Measurements from ENCODE around the gene STAT3. TPM values are rescaled to one million over a fixed set of nuclear protein-coding genes. Genes with fewer than 3 reads are reported as not detected.

Gene STAT3
- total RNA-seq, 1 donor from 2014 or later: 281 TPM

DNA sequence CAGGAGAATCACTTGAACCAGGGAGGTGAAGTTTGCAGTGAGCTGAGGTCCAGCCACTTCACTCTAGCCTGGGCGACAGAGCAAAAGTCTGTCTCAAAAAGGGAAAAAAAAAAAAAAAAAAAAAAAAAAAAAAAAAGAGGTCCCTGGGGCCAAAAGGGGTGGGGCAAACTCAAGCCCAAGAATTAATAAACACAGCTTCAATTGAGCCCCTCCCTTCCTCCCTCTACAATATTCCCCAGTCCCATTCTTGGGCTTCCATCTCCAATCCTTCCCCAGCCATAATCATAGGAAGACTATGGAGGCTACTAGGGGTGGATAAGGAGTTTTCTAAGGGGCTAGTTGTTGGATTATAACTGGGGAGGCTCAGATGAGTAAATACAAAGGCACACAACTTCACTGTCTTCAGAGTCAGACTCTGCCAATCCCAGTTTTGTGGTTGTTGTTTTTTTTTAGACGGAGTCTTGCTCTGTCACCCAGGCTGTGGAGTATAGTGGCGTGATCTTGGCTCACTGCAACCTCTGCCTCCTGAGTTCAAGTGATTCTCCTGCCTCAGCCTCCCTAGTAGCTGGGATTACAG lies 25.3 kb upstream of the STAT3 start:
- Mint-ChIP-seq H3K4me3 (ENCODE audit: unreplicated experiment) (no peak overlapping the region), H3K4me1 (ENCODE audit: unreplicated experiment) (peaks cover 65% of the 10 kb centered on the region), H3K27ac (ENCODE audit: unreplicated experiment) (peak overlapping the region; percentile 54), H3K36me3 (ENCODE audit: unreplicated experiment) (peaks cover 8% of the 10 kb centered on the region), H3K9me3 (ENCODE audit: unreplicated experiment) (no peaks in the 10 kb centered on the region), H3K27me3 (ENCODE audit: unreplicated experiment) (no peaks in the 10 kb centered on the region)
- DNase-seq (ENCODE audit: extremely low spot score, unreplicated experiment): no peak
- no peak for TF ChIP-seq CTCF (IDR thresholded peaks at IDR 0.05)

GRCh38 chr17:42411905-42412679 lies 23.9 kb upstream of the STAT3 start:
- TF ChIP-seq CTCF (IDR thresholded peaks at IDR 0.05): no peak
- H3K36me3 Mint-ChIP-seq (ENCODE audit: unreplicated experiment): peaks cover 8% of the 10 kb centered on the region
- no peak for DNase-seq (ENCODE audit: extremely low spot score, unreplicated experiment)
- peak overlapping the region; percentile 92 for H3K27ac Mint-ChIP-seq (ENCODE audit: unreplicated experiment)
- no peaks in the 10 kb centered on the region for H3K27me3 Mint-ChIP-seq (ENCODE audit: unreplicated experiment)
- H3K9me3 Mint-ChIP-seq (ENCODE audit: unreplicated experiment): no peaks in the 10 kb centered on the region
- H3K4me1 Mint-ChIP-seq (ENCODE audit: unreplicated experiment): peaks cover 77% of the 10 kb centered on the region
- peak overlapping the region; percentile 58 for H3K4me3 Mint-ChIP-seq (ENCODE audit: unreplicated experiment)

- H3K27ac Mint-ChIP-seq (ENCODE audit: unreplicated experiment): peak overlapping the region; percentile 92
- H3K27me3 Mint-ChIP-seq (ENCODE audit: unreplicated experiment): no peaks in the 10 kb centered on the region
- H3K4me3 Mint-ChIP-seq (ENCODE audit: unreplicated experiment): peak overlapping the region; percentile 58
- H3K36me3 Mint-ChIP-seq (ENCODE audit: unreplicated experiment): peaks cover 8% of the 10 kb centered on the region
- no peaks in the 10 kb centered on the region for H3K9me3 Mint-ChIP-seq (ENCODE audit: unreplicated experiment)
- TF ChIP-seq CTCF (IDR thresholded peaks at IDR 0.05): no peak
- H3K4me1 Mint-ChIP-seq (ENCODE audit: unreplicated experiment): peaks cover 82% of the 10 kb centered on the region
- DNase-seq (ENCODE audit: extremely low spot score, unreplicated experiment): no peak
Measured at GRCh38 chr17:42411361-42411760, 23.1 kb upstream of the STAT3 start.

DNA sequence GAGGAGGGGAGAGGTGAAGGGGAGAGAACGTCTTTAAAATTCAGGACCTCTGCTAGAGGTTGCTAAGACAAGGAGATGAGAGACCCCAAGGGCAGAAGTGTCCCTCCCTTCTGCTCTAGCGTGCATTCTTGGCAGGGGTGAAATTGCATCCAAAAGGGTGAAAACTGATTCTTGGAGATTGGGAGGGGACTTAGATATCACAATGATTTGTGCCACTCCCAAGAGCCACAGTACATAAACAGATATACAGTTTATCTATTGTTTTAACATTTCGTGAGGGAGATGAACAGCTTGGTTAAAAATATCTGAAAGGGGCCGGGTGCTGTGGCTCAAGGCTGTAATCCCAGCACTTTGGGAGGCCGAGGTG lies 22.1 kb upstream of the STAT3 start:
- DNase-seq (ENCODE audit: extremely low spot score, unreplicated experiment): no peak
- H3K4me3 Mint-ChIP-seq (ENCODE audit: unreplicated experiment): no peak overlapping the region
- H3K4me1 Mint-ChIP-seq (ENCODE audit: unreplicated experiment): peaks cover 80% of the 10 kb centered on the region
- no peaks in the 10 kb centered on the region for H3K27me3 Mint-ChIP-seq (ENCODE audit: unreplicated experiment)
- peak overlapping the region; percentile 92 for H3K27ac Mint-ChIP-seq (ENCODE audit: unreplicated experiment)
- TF ChIP-seq CTCF (IDR thresholded peaks at IDR 0.05): no peak
- H3K36me3 Mint-ChIP-seq (ENCODE audit: unreplicated experiment): peaks cover 8% of the 10 kb centered on the region
- H3K9me3 Mint-ChIP-seq (ENCODE audit: unreplicated experiment): no peaks in the 10 kb centered on the region

- DNase-seq (ENCODE audit: extremely low spot score, unreplicated experiment): no peak
- Mint-ChIP-seq H3K9me3 (ENCODE audit: unreplicated experiment) (no peaks in the 10 kb centered on the region), H3K4me1 (ENCODE audit: unreplicated experiment) (peaks cover 75% of the 10 kb centered on the region), H3K27ac (ENCODE audit: unreplicated experiment) (peak overlapping the region; percentile 92), H3K4me3 (ENCODE audit: unreplicated experiment) (peak overlapping the region; percentile 18), H3K27me3 (ENCODE audit: unreplicated experiment) (no peaks in the 10 kb centered on the region), H3K36me3 (ENCODE audit: unreplicated experiment) (peaks cover 8% of the 10 kb centered on the region)
- no peak for TF ChIP-seq CTCF (IDR thresholded peaks at IDR 0.05)
Measured at GRCh38 chr17:42409523-42410318, 21.5 kb upstream of the STAT3 start.
